Lower leg skin (tissue), 3 donors: ENCODE data around the gene DPYD.

ENCODE experiments used
- CTCF ChIP-seq, 3 donors: fragments of 450-650 bp; IDR thresholded peaks; one replicate each; pipeline ENCODE4 v1.5.1; 2016; ENCODE audit warnings: antibody characterized with exemption in 3 of 3, mild to moderate bottlenecking in 3 of 3, moderate library complexity in 2 of 3
- POLR2A ChIP-seq, 2 donors: fragments of 450-650 bp; IDR thresholded peaks; one replicate each; pipeline ENCODE4 v1.6.1; 2016 to 2017; ENCODE audit warnings: antibody characterized with exemption in 2 of 2, mild to moderate bottlenecking in 1 of 2, moderate library complexity in 1 of 2

GRCh38 chr1:97502360-97502759, 418.5 kb downstream of the DPYD start:
- TF ChIP-seq CTCF (IDR thresholded peaks at IDR 0.05) (no peak), POLR2A (IDR thresholded peaks at IDR 0.05) (no peak)
